HepG2 (cell line): ENCODE data around the gene SYNE1. TPM values are rescaled to one million over a fixed set of nuclear protein-coding genes. Genes with fewer than 3 reads are reported as not detected.

Experiments used
- ATAC-seq: fragments of 200-7000 bp; cut with Tn5 transposase; 3 replicates; pipeline ENCODE4 v1.9.1; 2020; ENCODE audit warnings: mild to moderate bottlenecking, moderate library complexity
- BruUV-seq: library from RNA; stranded (reverse); fragments of 400-500 nt; replicated peaks from 2 replicates; lab custom pipeline; 2021; lab: Mats Ljungman, UMichigan
- CTCF ChIA-PET: fragments of 300-600 bp; formaldehyde crosslinking; extraction: SDS; loops from one replicate; lab custom pipeline; 2021; ENCODE audit warnings: low total read pairs, inconsistent platforms, low intra/inter-chr PET ratio; lab: Yijun Ruan, JAX
- POLR2A ChIA-PET: fragments of 350-600 bp; sonication (Branson Sonifier 250); formaldehyde crosslinking; loops from one replicate; lab custom pipeline; 2020; ENCODE audit warnings: antibody characterized with exemption, inconsistent platforms; lab: Yijun Ruan, JAX
- DNase-seq: peaks from one replicate; pipeline ENCODE4 v3.0.0-alpha.2; 2015; ENCODE audit warnings: low spot score
- FAIRE-seq: peaks from 3 replicates; lab custom pipeline; 2011; peaks lifted over from hg19 to GRCh38; lab: Jason Lieb, UNC
- H2AFZ ChIP-seq: one replicate; pipeline ENCODE4 v1.6.1; 2011; ENCODE audit warnings: low read length, inconsistent platforms
- H3K27ac ChIP-seq: fragments of 300-600 bp; 3 replicates; pipeline ENCODE4 v1.8.0; 2011; ENCODE audit warnings: mixed run types, mild to moderate bottlenecking, mixed read lengths, low read length, inconsistent platforms; ENCODE audit not compliant: insufficient read depth; ENCODE audit errors: extremely low read length
- H3K27me3 ChIP-seq, 2 experiments: fragments of 200-600 bp in 1 of 2; 2 replicates in 1 of 2; 3 replicates in 1 of 2; pipeline versions ENCODE4 v1.6.0 to v1.8.0; 2011; ENCODE audit warnings: low read length in 2 of 2, mild to moderate bottlenecking in 2 of 2, moderate library complexity in 2 of 2, inconsistent platforms in 1 of 2; ENCODE audit not compliant: insufficient read depth in 2 of 2, control insufficient read depth in 1 of 2
- H3K36me3 ChIP-seq, 2 experiments: fragments of 200-600 bp in 1 of 2; replicated peaks in 1 of 2; 2 replicates in 1 of 2; 3 replicates in 1 of 2; pipeline versions ENCODE4 v1.5.1 to v1.8.0; 2011; ENCODE audit warnings: low read length in 2 of 2, inconsistent platforms in 1 of 2; ENCODE audit not compliant: insufficient read depth in 2 of 2, control insufficient read depth in 1 of 2
- H3K4me1 ChIP-seq: 2 replicates; pipeline ENCODE4 v1.5.1; 2012; ENCODE audit warnings: low read length, inconsistent platforms; ENCODE audit not compliant: insufficient read depth
- H3K4me2 ChIP-seq: 2 replicates; pipeline ENCODE4 v1.6.0; 2011; ENCODE audit warnings: low read depth, low read length, inconsistent platforms
- H3K4me3 ChIP-seq, 3 experiments: fragments of 200-600 bp in 1 of 3; sonication (generic), shearing (Covaris generic) in 1 of 3; replicated peaks in 1 of 3; 2 replicates each; pipeline ENCODE4 v1.5.1; 2011 to 2016; ENCODE audit warnings: low read length in 3 of 3, inconsistent platforms in 2 of 3, low read depth in 2 of 3, mild to moderate bottlenecking in 2 of 3, control low read depth in 1 of 3, mixed read lengths in 1 of 3; ENCODE audit not compliant: insufficient read depth in 1 of 3
- H3K79me2 ChIP-seq: one replicate; pipeline ENCODE4 v1.6.1; 2011; ENCODE audit warnings: low read length, inconsistent platforms; ENCODE audit not compliant: insufficient read depth
- H3K9ac ChIP-seq: 2 replicates; pipeline ENCODE4 v1.6.0; 2011; ENCODE audit warnings: mild to moderate bottlenecking, low read depth, low read length, inconsistent platforms; ENCODE audit not compliant: insufficient read depth
- H3K9me3 ChIP-seq: 2 replicates; pipeline ENCODE4 v1.5.1; 2012; ENCODE audit warnings: mild to moderate bottlenecking, low read length
- H4K20me1 ChIP-seq: 2 replicates; pipeline ENCODE4 v1.6.0; 2011; ENCODE audit warnings: inconsistent platforms, mild to moderate bottlenecking, low read length, moderate library complexity; ENCODE audit not compliant: insufficient read depth
- ATRX ChIP-seq: sonication (generic); formaldehyde crosslinking; IDR thresholded peaks from 2 replicates; pipeline ENCODE4 v1.4.0; 2020; ENCODE audit warnings: missing genetic modification reagents, borderline replicate concordance
- ZNF382 ChIP-seq: sonication (generic); formaldehyde crosslinking; IDR thresholded peaks from 2 replicates; pipeline ENCODE4 v1.5.0; 2020; ENCODE audit warnings: missing genetic modification reagents, mild to moderate bottlenecking, borderline replicate concordance
- ZNF7 ChIP-seq: IDR thresholded peaks from 2 replicates; pipeline ENCODE4 v1.6.1; 2016; ENCODE audit warnings: missing biosample characterization, missing genetic modification reagents
- WGBS: methylation state at CpG from one replicate; pipeline ENCODE4 v1.1.6; 2017; ENCODE audit warnings: low lambda C conversion rate; 5-methylcytosine and 5-hydroxymethylcytosine counted together
- in situ Hi-C: cut with HindIII; loops from 2 replicates; pipeline ENCODE4 v1.10.0; 2017; ENCODE audit warnings: low pct_unique_long_range_greater_than_20kb; ENCODE audit not compliant: extremely low pct_ligation_motif_present
- intact Hi-C: fragments of 100-400 bp; cut with micrococcal nuclease; formaldehyde crosslinking; loops from one replicate; pipeline ENCODE4 v1.10.0; 2022; ENCODE audit not compliant: unreplicated experiment
- polyA plus RNA-seq, 8 experiments: library from polyadenylated mRNA; depleted of rRNA in 3 of 8; stranded (reverse) in 7 of 8; unstranded in 1 of 8; fragments of >200 nt; fragmentation: Illumina TruSeq in 4 of 8; extraction: Trizol in 4 of 8; gene quantifications; 2 replicates each; pipeline versions ENCODE4 v1.2.1 to v1.2.3, GENCODE V29; 2011 to 2016; ENCODE audit warnings: low read depth in 4 of 8, missing spikeins in 1 of 8, mixed read lengths in 1 of 8; ENCODE audit not compliant: insufficient read depth in 1 of 8
- total RNA-seq, 5 experiments: library from RNA; depleted of rRNA; stranded (reverse); fragments of >200 nt; fragmentation: Illumina TruSeq; extraction: Trizol; gene quantifications; 2 replicates each; pipeline ENCODE4 v1.2.3, GENCODE V29; 2016; ENCODE audit warnings: low read depth in 1 of 5
- TF ChIP-seq, protein P1 (sequence below): sonication (generic); formaldehyde crosslinking; IDR thresholded peaks from 2 replicates; pipeline ENCODE4 v1.4.0; 2020; ENCODE audit warnings: mild to moderate bottlenecking, missing genetic modification reagents

Gene SYNE1
- total and polyA plus RNA-seq, 2 of the 13 experiments (the other 11 are each of a cell fraction or from before 2014, with no cell fraction given): 5.5 to 15.9 TPM

DNA sequence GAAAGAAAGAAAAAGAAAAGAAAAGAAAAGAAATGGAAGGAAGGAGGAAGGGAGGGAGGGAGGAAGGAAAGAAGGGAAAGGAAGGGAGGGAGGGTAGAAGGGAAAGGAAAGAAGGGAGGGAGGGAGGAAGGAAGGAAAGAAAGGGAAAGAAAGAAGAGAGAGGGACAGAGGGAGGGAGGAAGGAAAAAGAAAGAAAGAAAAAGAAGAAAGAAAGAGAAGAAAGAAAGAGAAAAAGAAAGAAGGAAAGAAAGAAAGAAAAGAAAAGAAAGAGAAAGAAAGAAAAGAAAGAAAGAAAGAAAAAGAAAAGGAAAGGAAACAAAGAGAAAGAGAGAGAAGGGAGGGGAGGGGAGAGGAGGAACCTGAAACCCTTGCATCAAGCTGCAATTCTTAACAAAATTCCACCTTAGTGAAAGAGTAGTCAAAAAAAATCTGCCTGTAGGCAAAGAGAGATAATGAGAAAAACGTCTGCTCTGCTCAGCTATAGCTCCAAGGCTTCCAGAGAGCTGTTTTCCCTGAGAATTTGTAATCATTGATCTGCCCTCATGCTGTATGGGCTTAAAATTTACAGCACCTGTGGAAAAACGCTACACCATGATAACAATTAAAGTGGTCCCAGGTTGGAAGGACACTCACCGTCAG is 43.8 kb upstream of the SYNE1 start:
- CTCF ChIA-PET: no interaction called here
- Histone ChIP-seq H3K79me2 (no peaks in the 10 kb centered on the region), H3K4me1 (no peaks in the 10 kb centered on the region), H3K27me3 (no peaks in the 10 kb centered on the region), H2AFZ (no peak overlapping the region), H3K9ac (no peak overlapping the region), H3K27ac (no peak overlapping the region), H3K4me2 (no peak overlapping the region), H3K36me3 (no peaks in the 10 kb centered on the region), H4K20me1 (no peaks in the 10 kb centered on the region), H3K4me3 (no peak overlapping the region), H3K9me3 (no peaks in the 10 kb centered on the region)
- ATAC-seq (no peak), FAIRE-seq (no peak), DNase-seq (no peak)
- in situ Hi-C loops (no loop called here), intact Hi-C loops (no loop called here)
- POLR2A ChIA-PET: no interaction called here
- BruUV-seq: no TSS peak
- 0% methylated on average over 3 of the region's 3 CpGs for WGBS
- TF ChIP-seq ATRX: no peak
- TF ChIP-seq, protein P1, sequence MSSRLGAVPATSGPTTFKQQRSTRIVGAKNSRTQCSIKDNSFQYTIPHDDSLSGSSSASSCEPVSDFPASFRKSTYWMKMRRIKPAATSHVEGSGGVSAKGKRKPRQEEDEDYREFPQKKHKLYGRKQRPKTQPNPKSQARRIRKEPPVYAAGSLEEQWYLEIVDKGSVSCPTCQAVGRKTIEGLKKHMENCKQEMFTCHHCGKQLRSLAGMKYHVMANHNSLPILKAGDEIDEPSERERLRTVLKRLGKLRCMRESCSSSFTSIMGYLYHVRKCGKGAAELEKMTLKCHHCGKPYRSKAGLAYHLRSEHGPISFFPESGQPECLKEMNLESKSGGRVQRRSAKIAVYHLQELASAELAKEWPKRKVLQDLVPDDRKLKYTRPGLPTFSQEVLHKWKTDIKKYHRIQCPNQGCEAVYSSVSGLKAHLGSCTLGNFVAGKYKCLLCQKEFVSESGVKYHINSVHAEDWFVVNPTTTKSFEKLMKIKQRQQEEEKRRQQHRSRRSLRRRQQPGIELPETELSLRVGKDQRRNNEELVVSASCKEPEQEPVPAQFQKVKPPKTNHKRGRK: peak; percentile 46; the same call in 1 of the 2 replicates

DNA sequence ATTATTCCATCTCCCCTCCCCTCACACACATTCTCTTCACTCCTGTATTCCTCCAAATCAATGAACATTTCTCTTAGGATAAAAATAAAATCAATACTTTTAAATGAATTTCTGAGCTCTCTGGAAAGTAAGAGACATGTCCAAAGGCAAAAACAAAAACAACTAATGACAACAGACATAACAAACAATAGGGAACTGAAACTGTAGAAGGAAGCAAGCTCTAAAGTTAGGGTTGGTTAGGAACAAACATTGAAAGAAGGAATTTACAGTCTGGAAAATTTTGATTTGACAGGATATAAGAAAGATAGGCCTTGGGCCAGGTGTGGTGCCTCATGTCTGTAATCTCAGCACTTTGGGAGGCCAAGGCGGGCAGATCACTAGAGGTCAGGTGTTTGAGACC is 43.0 kb upstream of the SYNE1 start:
- ATAC-seq (no peak), FAIRE-seq (no peak), DNase-seq (no peak)
- H3K27me3 ChIP-seq: no peaks in the 10 kb centered on the region
- H3K4me3 ChIP-seq: no peak overlapping the region
- H3K9ac ChIP-seq: no peak overlapping the region
- no peaks in the 10 kb centered on the region for H3K79me2 ChIP-seq
- H3K27ac ChIP-seq: no peak overlapping the region
- H3K36me3 ChIP-seq: no peaks in the 10 kb centered on the region
- no peaks in the 10 kb centered on the region for H3K4me1 ChIP-seq
- intact Hi-C loops (no loop called here), in situ Hi-C loops (no loop called here)
- H3K4me2 ChIP-seq: no peak overlapping the region
- ChIA-PET CTCF (no interaction called here), POLR2A (no interaction called here)
- WGBS: 7% methylated on average over 1 of the region's 1 CpG
- TF ChIP-seq ZNF382 (CRISPR knock-in tag) (no peak), ZNF7 (CRISPR knock-in tag) (no peak)
- H3K9me3 ChIP-seq: no peaks in the 10 kb centered on the region
- H2AFZ ChIP-seq: no peak overlapping the region
- no peaks in the 10 kb centered on the region for H4K20me1 ChIP-seq
- BruUV-seq: no TSS peak
